ENCODE measurements around the gene ZNF467. TPM values are rescaled to one million over a fixed set of nuclear protein-coding genes. Genes with fewer than 3 reads are reported as not detected.

ZNF467 gene
- total RNA-seq, 1 donor from 2014 or later: 64.2 TPM

GRCh38 chr7:149772956-149773434 lies 393 bp downstream of the ZNF467 start:
- DNase-seq (ENCODE audit: low spot score): peak; percentile 48
- no peaks in the 10 kb centered on the region for H3K9me3 Mint-ChIP-seq (ENCODE audit: unreplicated experiment)
- H3K27me3 Mint-ChIP-seq (ENCODE audit: unreplicated experiment): peaks cover 25% of the 10 kb centered on the region
- H3K4me3 Mint-ChIP-seq (ENCODE audit: unreplicated experiment): peak overlapping the region; percentile 90
- H3K27ac Mint-ChIP-seq (ENCODE audit: unreplicated experiment): no peak overlapping the region
- H3K4me1 Mint-ChIP-seq (ENCODE audit: unreplicated experiment): peaks cover 38% of the 10 kb centered on the region
- no peak for TF ChIP-seq CTCF (IDR thresholded peaks at IDR 0.05; ENCODE audit: unreplicated experiment)
- peaks cover 22% of the 10 kb centered on the region for H3K36me3 Mint-ChIP-seq (ENCODE audit: low read depth, unreplicated experiment)

- peaks cover 38% of the 10 kb centered on the region for H3K4me1 Mint-ChIP-seq (ENCODE audit: unreplicated experiment)
- H3K4me3 Mint-ChIP-seq (ENCODE audit: unreplicated experiment): peak overlapping the region; percentile 82
- peak; percentile 52 for DNase-seq (ENCODE audit: low spot score)
- TF ChIP-seq CTCF (IDR thresholded peaks at IDR 0.05; ENCODE audit: unreplicated experiment): no peak
- peaks cover 29% of the 10 kb centered on the region for H3K27me3 Mint-ChIP-seq (ENCODE audit: unreplicated experiment)
- H3K9me3 Mint-ChIP-seq (ENCODE audit: unreplicated experiment): no peaks in the 10 kb centered on the region
- no peak overlapping the region for H3K27ac Mint-ChIP-seq (ENCODE audit: unreplicated experiment)
- H3K36me3 Mint-ChIP-seq (ENCODE audit: low read depth, unreplicated experiment): peaks cover 27% of the 10 kb centered on the region
These were observed 990 bp downstream of the ZNF467 start for GRCh38 chr7:149772241-149772955.

- H3K27ac Mint-ChIP-seq (ENCODE audit: unreplicated experiment): no peak overlapping the region
- TF ChIP-seq CTCF (IDR thresholded peaks at IDR 0.05; ENCODE audit: unreplicated experiment): no peak
- peaks cover 34% of the 10 kb centered on the region for H3K27me3 Mint-ChIP-seq (ENCODE audit: unreplicated experiment)
- peak overlapping the region; percentile 84 for H3K4me3 Mint-ChIP-seq (ENCODE audit: unreplicated experiment)
- peak; percentile 97 for DNase-seq (ENCODE audit: low spot score)
- no peaks in the 10 kb centered on the region for H3K9me3 Mint-ChIP-seq (ENCODE audit: unreplicated experiment)
- H3K36me3 Mint-ChIP-seq (ENCODE audit: low read depth, unreplicated experiment): peaks cover 33% of the 10 kb centered on the region
- H3K4me1 Mint-ChIP-seq (ENCODE audit: unreplicated experiment): peaks cover 36% of the 10 kb centered on the region
These were observed 1.6 kb downstream of the ZNF467 start for GRCh38 chr7:149771720-149772240.

- H3K36me3 Mint-ChIP-seq (ENCODE audit: low read depth, unreplicated experiment): peaks cover 41% of the 10 kb centered on the region
- no peak for TF ChIP-seq CTCF (IDR thresholded peaks at IDR 0.05; ENCODE audit: unreplicated experiment)
- no peak overlapping the region for H3K27ac Mint-ChIP-seq (ENCODE audit: unreplicated experiment)
- peak; percentile 28 for DNase-seq (ENCODE audit: low spot score)
- peak overlapping the region; percentile 84 for H3K4me3 Mint-ChIP-seq (ENCODE audit: unreplicated experiment)
- peaks cover 42% of the 10 kb centered on the region for H3K27me3 Mint-ChIP-seq (ENCODE audit: unreplicated experiment)
- H3K9me3 Mint-ChIP-seq (ENCODE audit: unreplicated experiment): no peaks in the 10 kb centered on the region
- peaks cover 36% of the 10 kb centered on the region for H3K4me1 Mint-ChIP-seq (ENCODE audit: unreplicated experiment)
These were observed 2.4 kb downstream of the ZNF467 start for GRCh38 chr7:149770728-149771636.
